ENCODE data around the gene EPSTI1. TPM values are rescaled to one million over a fixed set of nuclear protein-coding genes. Genes with fewer than 3 reads are reported as not detected.

EPSTI1 gene
- total and polyA plus RNA-seq, 12 donors, result 1.8 to 31.3 (median 3.7) TPM

- Histone ChIP-seq H3K9me3 (peaks cover 0 to under 1% (median 0%) of the 10 kb centered on the region in 11 donors), H3K27ac (peak overlapping the region in 3 of 10 donors; percentile 7 to 53 (median 36)), H3K4me1 (peaks cover 0 to 45% (median 27%) of the 10 kb centered on the region in 9 donors), H3K4me3 (no peak overlapping the region), H3K36me3 (no peaks in the 10 kb centered on the region), H3K27me3 (no peaks in the 10 kb centered on the region)
- DNase-seq (peak in 1 of 2 donors; percentile 29), ATAC-seq (peak in 7 of 8 donors; percentile 51 to 93 (median 72))
- 77 to 83% methylated on average over 8 of the region's 8 CpGs for WGBS, 2 donors
- intact Hi-C loops (cut with DNase I), result loop anchor here in 2 of 10 donors (10.0 kb wide), 2 partner anchors 139 to 819 kb away; no protein-coding TSS in a partner anchor
- TF ChIP-seq CTCF (IDR thresholded peaks at IDR 0.05), result no peak
Measured at GRCh38 chr13:42985312-42986175, 6.5 kb downstream of the EPSTI1 start.

- no peaks in the 10 kb centered on the region for H3K27me3 ChIP-seq
- no peak overlapping the region for H3K4me3 ChIP-seq
- no peak for TF ChIP-seq CTCF (IDR thresholded peaks at IDR 0.05)
- no peak for DNase-seq
- no peaks in the 10 kb centered on the region for H3K36me3 ChIP-seq
- no peak for ATAC-seq
- H3K4me1 ChIP-seq, result peaks cover 0 to 37% (median 18%) of the 10 kb centered on the region in 9 donors
- H3K9me3 ChIP-seq, result peaks cover 0 to 4% (median 0%) of the 10 kb centered on the region in 11 donors
- intact Hi-C loops (cut with DNase I), result loop anchor here in 2 of 10 donors (10.0 kb wide), 2 partner anchors 140 to 820 kb away; no protein-coding TSS in a partner anchor
- no peak overlapping the region for H3K27ac ChIP-seq
- 59 to 76% methylated on average over 1 of the region's 1 CpG for whole genome bisulfite sequencing, 2 donors
Measured at GRCh38 chr13:42984691-42985090, 7.3 kb downstream of the EPSTI1 start.

- no peak for ATAC-seq
- Histone ChIP-seq H3K4me3 (no peak overlapping the region), H3K9me3 (peaks cover 0 to 4% (median 0%) of the 10 kb centered on the region in 11 donors), H3K36me3 (peaks cover 0 to under 1% (median 0%) of the 10 kb centered on the region in 9 donors), H3K27me3 (no peaks in the 10 kb centered on the region), H3K4me1 (peaks cover 0 to 33% (median 18%) of the 10 kb centered on the region in 9 donors), H3K27ac (no peak overlapping the region)
- no peak for DNase-seq
- intact Hi-C loops (cut with DNase I), result loop anchor here in 2 of 10 donors (10.0 kb wide), 2 partner anchors 141 to 821 kb away; no protein-coding TSS in a partner anchor
- TF ChIP-seq CTCF (IDR thresholded peaks at IDR 0.05), result no peak
Measured at GRCh38 chr13:42984026-42984425, 8.0 kb downstream of the EPSTI1 start.

GRCh38 chr13:42981853-42982252 is 10.2 kb downstream of the EPSTI1 start:
- DNase-seq (no peak), ATAC-seq (no peak)
- no peak overlapping the region for H3K4me3 ChIP-seq
- no peaks in the 10 kb centered on the region for H3K27me3 ChIP-seq
- 30 to 61% methylated on average over 1 of the region's 1 CpG for WGBS, 2 donors
- H3K4me1 ChIP-seq, result peaks cover 0 to 33% (median 17%) of the 10 kb centered on the region in 9 donors
- H3K9me3 ChIP-seq, result peaks cover 0 to 9% (median 0%) of the 10 kb centered on the region in 11 donors
- intact Hi-C loops (cut with DNase I), result loop anchor here in 2 of 10 donors (10.0 kb wide), 2 partner anchors 143 to 823 kb away; no protein-coding TSS in a partner anchor
- no peak for TF ChIP-seq CTCF (IDR thresholded peaks at IDR 0.05)
- H3K27ac ChIP-seq, result no peak overlapping the region
- H3K36me3 ChIP-seq, result peaks cover 0 to 12% (median 0%) of the 10 kb centered on the region in 9 donors

All from heart right ventricle (tissue), 16 donors.